Activated CD4-positive, alpha-beta T cell treated with anti-CD3 and anti-CD28 coated beads for 24 hours (primary cell): ENCODE results near the gene PROSER1.
A peak's percentile ranks its signal among the peaks of the same experiment; 100 is the strongest.
"Not testable (repeated sequence)": the region's sequence is repeated elsewhere in the genome, so short reads cannot be mapped to it uniquely, and the experiment has no call there.

Source experiments
- DNase-seq, 2 donors: peaks; one replicate each; pipeline ENCODE4 v3.0.0-alpha.2; 2020; ENCODE audit warnings: low read depth in 2 of 2

Gene PROSER1

GRCh38 chr13:39037880-39038568 is at the start of gene PROSER1, which contains the start of gene NHLRC3:
Gene PROSER1, minus strand, starts transcription at chr13:39038089. Its CDS starts 847 bp downstream, at chr13:39037242.
Gene NHLRC3, plus strand, starts transcription at chr13:39038456. Its CDS starts 184 bp downstream, at chr13:39038640.
- DNase-seq: peak; percentile 63 to 69

- not testable (repeated sequence) for DNase-seq
Observed at GRCh38 chr13:39086251-39086945, 48.5 kb upstream of the PROSER1 start.

DNA sequence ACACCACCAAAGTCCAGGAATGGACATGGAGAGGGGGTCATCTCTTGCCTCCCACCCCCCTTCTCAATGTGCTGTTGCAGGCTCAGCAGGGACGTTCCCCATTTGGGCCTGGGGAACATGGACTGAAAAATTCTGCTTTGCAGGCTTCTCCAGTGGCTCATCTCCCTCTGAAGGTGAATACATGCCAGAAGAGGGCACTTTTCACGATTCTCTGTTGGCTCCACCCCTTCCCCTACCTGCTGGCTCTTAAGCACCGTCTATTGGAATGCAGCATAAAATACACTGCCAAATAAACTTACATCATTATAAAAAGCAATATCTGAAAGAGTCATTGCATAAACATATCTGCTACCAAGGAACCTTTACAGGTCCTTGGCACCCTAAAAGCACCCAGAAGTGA is 36.1 kb upstream of the PROSER1 start:
- no peak for DNase-seq

DNA sequence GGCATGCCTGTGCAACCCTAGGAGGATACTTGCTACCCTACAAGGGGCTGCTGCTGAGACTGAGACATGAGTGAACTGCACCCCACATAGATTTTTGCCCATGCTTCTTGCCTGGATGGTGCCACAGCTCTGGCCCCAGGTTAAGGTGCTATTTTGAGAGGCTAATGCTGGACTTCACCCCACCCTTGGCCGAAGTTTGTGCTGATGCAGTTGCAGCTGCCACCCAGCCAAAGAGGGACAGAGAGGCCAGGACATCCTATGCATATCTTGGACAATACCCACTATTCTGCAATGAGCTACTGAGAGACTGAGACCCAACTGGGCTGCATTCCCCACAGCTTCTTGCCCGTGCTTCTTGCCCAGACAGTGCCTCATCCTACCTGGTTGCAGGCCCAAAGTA is 35.0 kb upstream of the PROSER1 start:
- DNase-seq: no peak

DNA sequence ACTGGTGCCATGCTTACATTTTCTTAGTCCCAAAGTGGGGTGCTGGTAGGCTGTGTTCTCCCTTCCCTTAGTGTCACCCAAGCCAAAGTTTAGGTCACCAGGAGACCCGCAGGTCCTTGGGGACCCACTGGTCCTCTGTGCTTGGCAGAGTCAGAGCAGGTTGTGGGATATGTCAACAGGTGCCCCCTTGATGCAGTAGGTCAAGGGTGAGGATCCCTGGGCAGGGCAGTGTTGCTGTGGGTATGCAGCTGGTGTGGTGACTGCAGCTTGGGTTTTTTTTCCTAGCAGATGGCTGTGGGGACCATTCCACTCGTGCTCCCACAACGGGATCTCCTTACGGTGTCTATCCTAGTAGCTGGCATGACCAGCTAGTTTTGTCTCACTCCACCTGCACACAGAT is 24.1 kb upstream of the PROSER1 start:
- no peak for DNase-seq

- no peak for DNase-seq
Observed at GRCh38 chr13:39058040-39058439, 20.2 kb upstream of the PROSER1 start.

DNA sequence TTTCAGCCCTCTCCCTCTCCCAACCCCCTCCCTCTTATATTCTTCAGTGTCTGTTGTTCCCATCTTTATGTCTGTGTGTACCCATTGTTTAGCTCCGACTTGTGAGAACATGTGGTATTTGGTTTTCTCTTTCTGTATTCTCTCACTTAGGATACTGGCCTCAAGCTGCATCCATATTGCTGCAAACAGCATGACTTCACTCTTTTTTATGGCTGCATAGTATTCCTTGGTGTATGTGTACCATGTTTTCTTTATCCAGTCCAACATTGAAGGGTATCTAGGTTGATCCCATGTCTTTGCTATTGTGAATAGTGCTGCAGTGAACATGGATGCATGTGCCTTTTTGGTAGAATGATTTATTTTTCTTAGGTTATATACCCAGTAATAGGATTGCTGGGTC is 18.1 kb upstream of the PROSER1 start:
- no peak for DNase-seq

DNA sequence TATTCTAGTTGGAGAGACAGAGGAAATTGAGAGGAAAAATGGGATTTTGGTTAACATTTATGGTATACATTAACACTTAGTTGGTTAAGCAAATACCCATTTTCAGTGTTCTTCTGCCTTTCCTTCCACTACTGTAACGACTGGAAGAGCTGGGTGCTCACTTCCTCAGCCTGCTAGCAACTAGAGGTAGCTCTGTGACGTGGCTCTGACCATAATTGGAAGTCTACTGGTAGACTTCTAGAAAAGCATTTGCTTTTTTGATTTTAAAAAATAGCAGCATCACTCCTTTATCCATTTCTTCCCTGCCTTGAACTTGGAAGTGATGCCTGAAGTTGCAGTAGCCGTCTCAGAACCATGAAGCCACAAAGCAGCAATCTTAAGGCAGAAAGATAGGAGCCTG is 16.2 kb upstream of the PROSER1 start:
- DNase-seq: no peak

- no peak for DNase-seq
Observed at GRCh38 chr13:39052944-39053343, 15.1 kb upstream of the PROSER1 start.

GRCh38 chr13:39051157-39051556 is 13.3 kb upstream of the PROSER1 start:
- DNase-seq: no peak

GRCh38 chr13:39049274-39049673 is 11.4 kb upstream of the PROSER1 start:
- no peak for DNase-seq

- no peak for DNase-seq
Observed at GRCh38 chr13:39048806-39049205, 10.9 kb upstream of the PROSER1 start.

- DNase-seq: no peak
Observed at GRCh38 chr13:39047560-39047959, 9.7 kb upstream of the PROSER1 start.

GRCh38 chr13:39044536-39044935 is 6.6 kb upstream of the PROSER1 start:
- DNase-seq: no peak

DNA sequence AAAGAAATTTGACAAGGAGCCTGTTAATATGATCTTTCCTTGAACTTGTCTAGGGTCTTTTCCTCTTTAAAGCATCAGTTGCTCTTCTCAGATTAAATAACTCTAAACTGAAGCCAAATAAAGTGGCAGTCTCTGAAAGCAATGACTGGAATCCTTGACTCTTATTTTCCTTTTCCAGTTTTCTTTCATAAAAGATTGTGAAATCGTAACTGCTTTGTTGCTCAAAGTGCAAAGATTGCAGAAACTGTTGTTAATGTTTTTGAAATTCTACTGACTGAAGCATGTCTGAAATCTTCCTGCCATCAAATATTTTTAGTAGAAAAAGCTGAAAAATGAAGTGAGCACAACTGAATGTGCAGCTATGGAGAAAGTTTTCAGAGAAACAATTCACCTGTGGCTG is 2.3 kb upstream of the PROSER1 start:
- no peak for DNase-seq

DNA sequence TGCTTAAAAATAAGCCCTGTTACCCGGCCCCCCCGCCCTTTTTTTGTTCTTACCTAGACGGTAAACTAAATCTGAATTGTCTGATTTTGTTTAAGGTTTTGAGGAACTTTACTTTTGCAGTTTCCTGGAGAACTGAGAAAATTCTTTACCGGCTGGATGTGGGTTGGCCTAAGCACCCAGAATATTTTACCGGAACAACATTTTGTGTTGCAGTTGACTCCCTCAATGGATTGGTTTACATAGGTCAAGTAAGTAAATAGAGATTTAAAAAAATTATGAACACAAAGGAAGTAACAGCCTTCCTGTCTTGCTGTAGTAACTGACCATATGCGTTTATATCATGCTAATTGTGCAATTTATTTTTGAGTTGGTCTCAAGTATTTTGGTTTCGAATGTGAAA is 1.2 kb upstream of the PROSER1 start:
- no peak for DNase-seq

- peak; percentile 19 to 23 for DNase-seq
Observed at GRCh38 chr13:39038569-39039030, 711 bp upstream of the PROSER1 start.

DNA sequence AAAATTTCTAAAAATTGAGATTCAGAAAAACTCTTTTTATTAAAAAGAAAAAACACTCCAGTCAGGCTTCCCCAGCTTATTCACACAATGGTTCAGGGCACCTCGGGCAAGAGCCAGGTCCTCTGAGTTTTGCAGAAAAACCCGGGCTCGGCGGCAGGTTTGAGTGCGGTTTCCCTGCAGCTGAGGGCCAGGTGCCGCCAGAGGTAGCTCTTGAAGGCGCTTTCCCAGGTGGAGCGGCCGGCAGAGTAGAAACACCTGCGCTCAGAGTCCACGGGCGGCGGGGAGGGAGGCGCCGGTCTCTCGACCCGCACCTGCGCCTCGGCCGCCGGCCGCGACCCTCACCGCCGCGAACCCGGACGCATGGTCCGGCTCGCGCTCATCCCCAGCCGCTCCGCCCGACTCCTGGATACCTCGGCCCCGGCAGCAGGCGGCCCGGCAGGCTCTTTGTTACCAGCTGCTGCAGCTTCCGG is 444 bp downstream of the PROSER1 start:
- DNase-seq: no peak

DNA sequence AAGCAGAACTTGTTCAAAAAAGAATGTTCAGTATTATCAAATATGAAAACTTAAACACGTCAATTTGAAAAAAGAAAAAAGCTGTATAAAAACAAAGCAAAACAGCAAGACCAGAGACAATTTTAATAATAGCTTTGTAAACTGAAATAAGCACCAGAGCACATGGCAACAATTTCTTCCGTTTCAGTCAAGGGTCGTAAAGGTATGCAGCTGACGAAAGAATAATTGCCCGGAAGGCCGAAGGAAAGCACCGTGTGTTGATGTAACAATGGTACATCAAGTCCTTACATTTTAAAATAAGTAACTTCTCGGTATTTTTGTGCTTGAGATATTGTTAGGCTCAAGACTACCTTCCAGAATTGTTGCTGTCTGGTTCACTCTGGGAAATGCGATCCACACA is 1.7 kb downstream of the PROSER1 start:
- DNase-seq: no peak

GRCh38 chr13:39035799-39036198 is 2.1 kb downstream of the PROSER1 start:
- DNase-seq: no peak

GRCh38 chr13:39035204-39035603 is 2.7 kb downstream of the PROSER1 start:
- no peak for DNase-seq

DNA sequence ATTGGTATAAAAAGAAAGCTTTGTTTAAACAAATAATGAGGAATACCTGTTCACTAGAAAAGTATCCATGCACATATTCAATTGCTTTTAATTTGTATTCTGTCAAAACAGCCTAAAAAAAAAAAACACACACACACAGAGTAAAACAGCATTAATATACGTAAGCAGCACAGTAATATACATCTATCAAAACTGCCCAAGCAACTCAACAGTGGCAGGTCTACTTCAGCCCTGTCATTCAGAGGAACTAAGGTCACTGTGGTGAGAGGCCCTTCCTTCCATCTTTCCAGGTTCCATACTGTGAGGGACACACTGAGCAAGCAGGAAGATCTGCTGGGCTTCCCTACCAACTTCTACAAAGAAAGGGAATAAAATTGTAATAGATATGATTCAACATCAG is 3.8 kb downstream of the PROSER1 start:
- DNase-seq: no peak

GRCh38 chr13:39032150-39032549 is 5.7 kb downstream of the PROSER1 start:
- DNase-seq: no peak
